SIG-M5 treated with dmso at 0.1 percent for 504 hours (cell line): Measurements from ENCODE around the gene KRT16.
"Not testable (repeated sequence)": the region's sequence is repeated elsewhere in the genome, so short reads cannot be mapped to it uniquely, and the experiment has no call there.

Source experiments
- DNase-seq: peaks from one replicate; lab custom pipeline; 2025; ENCODE audit not compliant: unreplicated experiment; lab: John Stamatoyannopoulos, UW

Gene KRT16

GRCh38 chr17:41583137-41584127 lies 29.1 kb downstream of the KRT16 start:
- no peak for DNase-seq

DNA sequence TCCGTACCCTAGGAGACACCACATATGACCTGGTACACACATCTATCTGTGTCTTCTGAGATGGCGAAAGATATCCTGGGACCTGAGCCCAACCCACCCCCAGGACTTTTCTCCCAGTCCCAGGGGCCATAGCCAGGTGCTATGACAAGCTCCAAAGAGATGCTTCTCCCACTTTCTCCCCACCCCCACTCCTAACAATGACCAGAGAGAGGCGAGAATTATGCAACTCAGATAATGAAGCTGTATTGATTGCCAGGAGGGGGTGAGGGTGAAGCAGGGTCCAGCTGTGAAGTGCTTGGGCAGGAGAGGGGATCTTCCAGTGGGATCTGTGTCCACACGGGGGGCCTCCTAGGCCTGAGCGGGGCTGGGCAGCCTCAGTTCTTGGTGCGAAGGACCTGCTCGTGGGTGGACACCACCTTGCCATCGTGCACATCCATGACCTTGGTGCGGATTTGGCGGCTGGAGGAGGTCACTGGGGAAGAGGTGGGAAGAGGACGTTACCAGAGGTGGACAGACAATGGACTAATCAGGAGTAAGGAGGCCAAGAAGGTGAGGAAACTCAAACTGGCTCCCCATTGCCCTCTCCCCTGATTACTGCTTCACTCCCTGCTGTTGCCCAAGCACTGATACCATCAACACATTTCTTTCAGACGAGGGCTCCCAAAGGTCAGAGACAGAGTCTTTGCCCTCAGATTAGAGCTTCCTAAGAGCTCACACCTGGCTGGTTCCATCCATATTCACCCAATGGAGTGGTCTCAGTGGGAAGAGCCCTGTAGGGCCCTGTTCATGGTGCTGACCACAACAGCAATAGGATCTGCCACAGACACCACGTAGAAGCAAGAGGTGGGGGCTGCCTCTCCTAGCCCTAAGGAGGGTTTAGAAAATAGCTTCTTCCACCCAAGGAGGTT lies 30.3 kb downstream of the KRT16 start:
- DNase-seq = not testable (repeated sequence)

DNA sequence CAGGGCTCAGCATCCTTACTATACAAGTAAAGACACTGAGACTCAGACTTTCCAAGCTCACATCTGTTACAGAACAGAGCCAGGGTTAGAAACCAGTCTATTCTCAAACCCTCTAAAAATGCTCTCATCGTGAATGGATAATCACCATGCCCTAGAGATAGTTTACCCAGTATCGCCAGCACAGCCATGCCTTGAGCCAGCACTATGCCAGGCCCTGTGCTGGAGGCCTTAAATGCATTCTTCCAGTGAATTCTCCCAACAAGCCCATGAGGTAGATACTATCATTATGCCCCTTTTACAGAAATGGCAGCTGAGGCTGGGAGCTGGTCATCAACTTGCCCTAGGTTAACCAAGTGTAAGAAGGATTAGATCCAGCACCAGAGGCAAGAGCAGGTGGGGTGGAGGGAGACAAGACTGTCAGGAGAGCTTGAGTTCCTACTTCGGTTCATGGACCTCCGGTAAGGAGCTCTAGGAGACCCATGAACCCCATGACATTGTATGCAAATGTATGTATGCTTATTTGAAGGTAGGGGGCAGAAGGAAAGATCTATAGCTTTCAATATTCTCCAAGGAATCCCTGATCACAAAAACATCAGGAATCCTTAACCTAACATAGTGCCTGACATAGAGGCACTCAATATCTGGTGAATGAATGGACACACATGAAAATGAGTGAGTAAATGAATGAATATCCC lies 31.1 kb downstream of the KRT16 start:
- DNase-seq = no peak

- no peak for DNase-seq
Measured at GRCh38 chr17:41580687-41581365, 31.7 kb downstream of the KRT16 start.

DNA sequence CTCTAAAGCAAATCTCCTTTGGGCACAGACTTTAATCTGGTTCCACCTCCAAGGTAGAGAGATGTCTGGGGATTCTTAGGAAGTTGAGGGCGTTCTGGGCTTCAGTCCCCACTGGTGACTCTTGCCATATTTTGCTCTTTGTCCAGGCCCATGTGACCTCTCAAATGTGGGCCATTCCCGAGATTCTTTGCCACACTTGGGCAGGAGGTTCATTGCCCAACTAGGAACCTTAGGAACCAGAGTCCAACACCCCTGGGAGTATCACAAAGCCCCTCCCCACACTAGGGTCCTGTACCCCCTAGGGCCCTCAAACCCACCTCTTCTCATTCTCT lies 32.4 kb downstream of the KRT16 start:
- DNase-seq = no peak

DNA sequence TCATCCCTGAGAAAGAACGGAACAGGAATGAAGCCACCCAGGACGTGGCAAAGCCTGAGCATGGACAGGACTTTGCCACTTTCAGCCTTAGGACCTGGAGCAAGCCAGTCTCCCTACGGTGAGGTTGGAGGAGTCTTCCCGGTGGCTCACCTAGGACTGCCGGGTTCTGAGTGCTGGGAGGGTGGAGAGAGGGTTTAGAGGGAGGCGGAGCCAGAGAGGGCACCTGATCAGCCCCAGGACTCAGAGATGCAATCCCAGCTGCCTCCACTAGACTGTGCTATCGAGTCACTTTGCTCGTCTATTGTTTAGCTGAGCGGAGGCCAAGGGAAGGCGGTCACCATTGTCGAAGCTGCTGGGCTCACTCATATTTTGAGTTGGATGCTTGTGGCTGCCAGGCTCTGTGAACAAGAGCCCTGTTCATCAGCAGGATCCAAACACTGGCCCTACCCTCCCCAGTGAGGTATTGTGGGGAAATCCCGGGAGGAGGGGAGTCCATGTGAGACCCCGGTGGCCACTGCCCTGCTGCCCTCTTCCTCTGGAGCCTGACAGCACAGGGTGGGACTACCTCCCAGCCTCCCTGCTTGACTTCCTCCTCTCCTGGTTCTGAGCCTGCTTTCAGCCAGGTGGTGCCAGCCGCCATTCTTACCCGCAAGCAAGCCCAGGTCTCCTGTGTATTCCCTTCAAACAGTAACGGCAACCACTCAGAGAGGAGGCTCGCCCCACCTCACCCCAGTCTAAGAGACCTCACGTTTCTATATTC lies 32.9 kb downstream of the KRT16 start:
- peak; percentile 56 for DNase-seq

GRCh38 chr17:41578971-41579370 lies 33.6 kb downstream of the KRT16 start:
- no peak for DNase-seq

- no peak for DNase-seq
Measured at GRCh38 chr17:41578538-41578937, 34.0 kb downstream of the KRT16 start.

- not testable (repeated sequence) for DNase-seq
Measured at GRCh38 chr17:41576740-41577139, 35.8 kb downstream of the KRT16 start.

DNA sequence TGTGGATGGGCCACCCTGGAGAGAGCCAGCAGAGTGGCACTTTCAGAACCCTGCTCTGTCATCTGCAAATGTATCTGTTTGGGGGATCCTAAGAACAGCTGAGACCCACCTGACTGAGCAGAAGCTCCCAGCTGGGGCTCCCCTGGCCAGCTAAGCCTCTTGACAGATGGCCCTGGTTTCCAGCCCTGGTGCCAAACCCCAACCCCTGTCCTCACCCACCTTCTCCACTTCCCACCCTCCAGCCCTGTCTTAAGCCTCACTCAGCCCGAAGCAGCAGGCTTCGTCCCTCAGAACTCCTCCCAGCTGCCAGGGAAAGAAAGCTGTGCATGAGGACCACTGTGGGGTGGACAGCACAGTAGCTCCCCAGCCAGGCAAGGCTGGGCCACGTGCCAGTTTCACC lies 37.2 kb downstream of the KRT16 start:
- no peak for DNase-seq

DNA sequence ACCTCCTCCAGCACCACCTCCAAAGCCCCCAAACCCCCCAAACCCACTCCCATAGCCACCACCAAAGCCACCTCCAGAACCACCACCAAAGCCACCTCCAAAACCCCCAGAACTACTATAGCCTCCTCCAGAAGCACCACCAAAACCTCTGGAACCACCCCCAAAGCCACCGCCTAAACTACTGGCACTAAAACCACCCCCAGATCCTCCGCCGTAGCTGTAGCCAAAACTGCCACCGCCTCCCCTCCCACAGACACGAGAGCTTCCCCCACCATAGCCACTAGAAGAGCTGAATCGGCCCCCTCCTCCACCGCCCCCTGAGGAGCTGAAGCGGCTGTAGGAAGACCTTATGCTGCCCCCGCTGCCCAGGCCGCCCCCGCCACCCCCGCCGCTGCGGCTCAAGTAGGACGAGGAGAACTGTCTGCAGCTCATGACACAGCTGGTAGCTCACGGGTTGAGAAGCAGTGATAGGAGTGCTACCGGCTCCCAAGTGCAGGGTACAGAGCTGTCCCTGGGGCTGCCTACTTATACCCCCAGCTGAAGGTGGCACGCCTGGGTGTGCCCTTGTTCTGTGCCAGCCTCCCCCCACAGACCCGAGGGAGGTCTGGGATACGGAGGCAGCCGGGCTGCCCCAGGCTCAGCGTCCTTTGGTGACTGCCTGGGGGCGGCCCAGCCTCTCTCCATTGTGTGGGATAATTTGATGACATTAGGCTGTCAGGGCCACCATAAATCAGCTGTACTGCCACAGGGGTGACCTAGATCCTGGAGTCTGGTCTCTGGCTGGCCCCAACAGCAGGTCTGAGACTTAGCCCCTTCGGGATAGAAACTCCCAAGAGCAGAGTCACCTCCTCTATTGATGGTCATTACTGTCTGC lies 40.8 kb downstream of the KRT16 start, which contains the start of gene KRT9:
Gene KRT9 (minus strand): TSS at position 499 of the 874 bp plus-strand sequence. CDS start 67 bp downstream, at position 432.
- DNase-seq = no peak

- no peak for DNase-seq
Measured at GRCh38 chr17:41567317-41567716, 45.2 kb downstream of the KRT16 start.

DNA sequence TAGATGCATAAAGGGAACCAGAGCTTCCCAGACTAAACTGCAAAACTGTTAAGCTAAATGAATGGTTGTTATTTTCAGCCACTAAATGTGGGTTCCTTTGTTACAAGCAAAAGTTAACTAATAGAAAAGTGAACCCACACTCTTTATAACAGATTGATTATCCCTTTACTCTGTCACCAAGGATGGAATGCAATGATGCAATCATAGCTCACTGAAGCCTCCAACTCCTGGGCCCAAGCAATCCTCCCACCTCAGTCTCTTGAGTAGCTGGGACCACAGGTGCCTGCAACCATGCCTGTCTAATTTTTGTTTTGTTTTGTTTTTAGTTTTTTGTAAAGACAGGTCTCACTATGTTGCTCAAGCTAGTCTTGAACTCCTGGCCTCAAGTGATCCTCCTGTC lies 47.2 kb downstream of the KRT16 start:
- DNase-seq = no peak

DNA sequence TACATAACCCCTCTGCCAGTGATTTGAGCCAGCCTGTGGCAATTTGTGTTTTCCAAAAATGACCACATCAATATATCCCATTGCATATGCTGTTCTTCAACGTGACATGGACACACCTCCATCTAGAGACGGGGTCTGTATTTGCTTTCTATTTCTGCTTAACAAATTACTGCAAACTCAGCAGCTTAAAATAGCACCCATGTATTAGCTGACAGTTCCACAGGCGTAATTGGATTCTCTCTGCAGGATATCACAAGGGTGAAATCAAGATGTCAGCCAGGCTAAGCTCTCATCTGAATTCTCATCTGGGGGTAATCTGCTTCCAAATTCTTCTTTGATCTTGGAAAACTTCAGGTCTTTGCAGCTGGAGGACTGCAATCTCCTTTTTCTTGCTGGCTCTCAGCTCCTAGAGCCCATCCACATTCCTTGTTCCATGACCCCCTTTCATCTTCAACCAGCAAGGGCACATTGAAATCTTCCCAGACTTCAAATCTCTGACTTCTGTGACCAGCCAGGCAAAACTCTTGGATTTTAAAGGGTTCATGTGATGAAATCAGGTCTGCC lies 48.9 kb downstream of the KRT16 start:
- DNase-seq = no peak

- no peak for DNase-seq
Measured at GRCh38 chr17:41561554-41561953, 51.0 kb downstream of the KRT16 start.
